CD4-positive, alpha-beta T cell treated with Interleukin-12 subunit alpha and Interleukin-12 subunit beta, for 1 hour (primary cell): ENCODE data around the gene TRAPPC5.

ENCODE experiments used
- DNase-seq: peaks from one replicate; pipeline ENCODE4 v3.0.0-alpha.2; 2020

The TRAPPC5 gene

DNA sequence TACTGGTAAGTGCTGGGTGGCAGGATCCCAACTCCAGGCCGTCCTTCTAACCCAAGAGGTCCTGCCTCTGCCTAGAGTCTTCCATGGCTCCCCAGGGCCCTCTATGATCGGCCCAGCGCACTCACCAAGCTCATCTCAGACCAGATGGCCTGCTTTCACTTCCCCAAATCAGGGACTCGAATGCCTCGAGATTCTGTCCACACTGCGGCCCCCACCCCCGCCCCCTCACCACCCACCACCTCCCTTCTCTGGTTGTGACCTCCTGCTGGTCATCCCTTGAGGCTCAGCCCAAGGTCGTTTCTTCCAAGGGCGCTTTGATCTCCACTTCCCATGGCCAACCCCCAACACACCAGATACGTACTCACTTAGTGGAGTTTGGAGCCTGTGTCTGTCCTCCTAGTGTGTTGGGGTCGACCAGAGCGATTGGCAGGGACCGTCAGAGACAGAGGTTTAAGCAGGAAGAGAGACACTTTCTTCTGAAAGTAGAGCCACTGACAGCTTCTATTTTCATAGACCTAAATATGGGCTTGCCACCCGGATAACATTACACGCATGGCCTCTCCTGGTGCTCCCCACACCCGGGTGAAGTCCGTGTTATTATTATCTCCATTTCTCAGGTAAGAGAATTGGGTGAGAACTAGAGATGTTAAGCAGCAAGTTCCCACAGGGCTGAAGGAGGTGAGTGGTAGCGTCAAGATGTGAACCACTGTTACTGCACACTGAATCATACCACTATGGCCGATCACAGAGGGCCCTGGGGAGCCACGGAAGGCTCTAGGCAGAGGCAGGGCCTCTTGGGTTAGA lies 21.2 kb downstream of the TRAPPC5 start, which contains the start of gene FCER2:
TSS of gene FCER2 (minus strand) at position 478 of the 804 bp plus-strand sequence. CDS start 2,371 bp downstream, outside the sequence.
- DNase-seq: no peak

- no peak for DNase-seq
These were observed 22.7 kb downstream of the TRAPPC5 start for GRCh38 chr19:7703332-7703731.

- DNase-seq: no peak
These were observed 23.8 kb downstream of the TRAPPC5 start for GRCh38 chr19:7704280-7705060.

DNA sequence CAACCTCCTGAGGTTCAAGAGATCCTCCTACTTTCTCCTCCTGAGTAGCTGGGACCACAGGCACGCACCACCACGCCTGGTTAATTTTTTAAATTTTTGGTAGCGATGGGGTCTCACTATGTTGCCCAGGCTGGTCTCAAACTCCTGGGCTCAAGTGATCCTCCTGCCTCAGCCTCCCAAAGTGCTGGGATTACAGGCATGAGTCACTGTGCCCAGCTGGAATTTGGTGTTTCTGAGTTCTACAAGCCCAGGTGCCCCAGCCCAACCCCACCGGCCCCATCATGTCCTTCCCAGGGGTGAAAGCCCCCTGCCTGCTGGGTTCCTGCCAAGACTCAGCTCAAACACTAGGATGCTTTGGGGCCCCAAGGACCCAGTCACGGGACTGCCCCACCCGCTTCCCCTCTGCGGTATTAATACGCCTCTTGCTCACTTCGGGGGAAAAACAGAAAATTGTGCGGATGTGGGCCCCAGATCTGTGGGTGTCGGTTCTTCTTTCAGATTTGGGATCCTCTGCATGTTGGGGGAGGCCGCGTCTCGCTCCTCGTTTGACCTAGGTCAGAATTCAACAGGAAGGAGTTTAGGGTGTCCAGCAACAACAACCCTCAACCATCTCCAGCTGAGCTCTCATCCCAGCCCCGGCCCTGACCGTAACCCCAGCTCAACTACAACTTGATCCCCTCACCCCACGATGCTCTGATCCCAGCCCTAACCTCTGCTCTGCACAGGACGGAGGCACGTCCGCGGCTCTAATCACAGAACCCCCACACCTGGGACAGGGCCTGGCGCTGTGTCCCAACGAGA lies 25.0 kb downstream of the TRAPPC5 start:
- DNase-seq: peak; percentile 81

- no peak for DNase-seq
These were observed 25.7 kb downstream of the TRAPPC5 start for GRCh38 chr19:7706188-7706954.

DNA sequence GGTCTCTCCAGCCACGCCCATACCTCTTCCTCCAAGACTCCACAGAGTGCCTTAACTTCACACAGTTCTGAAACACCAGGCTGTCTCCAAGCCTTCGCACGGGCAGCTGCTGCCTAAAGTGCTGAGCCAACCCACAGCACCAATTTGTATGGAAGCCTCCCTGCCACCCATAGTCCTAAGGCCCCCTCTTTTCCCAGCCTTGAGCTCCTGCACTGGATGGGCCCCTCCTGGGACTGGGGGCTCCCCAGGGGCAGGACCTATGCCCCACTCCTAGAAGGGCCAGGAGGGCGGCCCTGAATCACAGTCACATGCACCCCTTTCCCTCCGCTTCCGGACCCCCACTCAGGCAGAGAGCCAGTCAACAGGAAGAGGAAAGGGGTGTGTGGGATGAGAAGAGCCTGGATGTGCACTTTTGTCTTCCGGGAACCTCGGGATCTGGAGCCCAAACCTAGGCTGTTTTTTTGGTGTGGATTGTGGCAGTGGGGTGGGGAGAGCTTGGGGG lies 26.4 kb downstream of the TRAPPC5 start:
- no peak for DNase-seq

GRCh38 chr19:7709932-7710460 lies 29.4 kb downstream of the TRAPPC5 start:
- DNase-seq: no peak

DNA sequence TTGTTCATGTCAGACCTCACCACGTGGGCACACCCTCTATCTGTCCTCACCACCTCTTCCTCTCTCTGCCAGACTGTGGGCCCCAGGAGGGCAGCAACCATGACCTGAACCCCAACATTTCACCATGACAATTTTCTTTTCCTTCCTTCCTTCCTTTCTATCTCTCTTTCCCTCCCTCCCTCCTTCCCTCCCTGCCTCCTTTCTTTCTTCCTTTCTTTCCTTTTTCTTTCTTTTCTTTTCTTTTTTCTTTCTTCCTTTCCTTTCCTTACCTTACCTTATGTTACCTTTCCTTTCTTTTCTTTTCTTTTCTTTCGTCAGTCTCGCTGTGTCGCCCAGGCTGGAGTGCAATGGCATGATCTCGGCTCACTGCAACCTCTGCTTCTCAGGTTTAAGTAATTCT lies 30.0 kb downstream of the TRAPPC5 start:
- DNase-seq: no peak

DNA sequence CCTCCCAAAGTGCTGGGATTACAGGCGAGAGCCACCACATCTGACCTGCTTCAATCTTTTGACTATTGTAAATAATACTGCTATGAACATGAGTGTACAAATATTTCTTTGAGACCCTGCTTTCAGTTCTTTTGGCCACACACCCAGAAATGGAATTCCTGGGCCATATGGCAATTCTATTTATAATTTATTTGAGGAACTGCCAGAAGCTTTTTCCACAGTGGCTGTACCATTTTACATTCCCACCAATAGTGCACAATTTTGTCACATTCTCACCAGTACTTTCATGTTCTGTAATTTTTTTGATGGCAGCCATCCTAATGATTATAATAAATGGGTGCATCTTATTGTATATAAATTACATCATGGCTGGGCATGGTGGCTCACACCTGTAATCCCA lies 35.0 kb downstream of the TRAPPC5 start:
- DNase-seq: no peak

DNA sequence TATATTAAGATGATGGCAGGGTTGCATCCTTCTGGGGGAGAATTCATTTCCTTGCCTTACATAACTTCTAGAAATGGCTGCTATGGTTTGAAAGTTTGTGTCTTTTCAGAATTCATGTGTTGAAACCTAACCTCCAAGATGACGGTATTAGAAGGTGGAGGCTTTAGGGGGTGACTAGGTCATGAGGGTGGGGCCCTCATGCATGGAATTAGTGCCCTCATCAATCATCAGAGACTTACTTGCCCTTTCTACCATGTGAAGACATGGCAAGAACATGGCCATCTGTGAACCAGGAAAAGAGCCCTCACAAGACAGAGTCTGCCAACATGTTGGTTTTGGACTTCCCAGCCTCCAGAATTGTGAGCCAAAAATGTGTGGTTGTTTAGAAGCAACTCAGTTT lies 36.1 kb downstream of the TRAPPC5 start:
- DNase-seq: no peak

GRCh38 chr19:7718668-7719067 lies 38.0 kb downstream of the TRAPPC5 start:
- no peak for DNase-seq

- DNase-seq: no peak
These were observed 39.7 kb downstream of the TRAPPC5 start for GRCh38 chr19:7720351-7720750.

- no peak for DNase-seq
These were observed 41.6 kb downstream of the TRAPPC5 start for GRCh38 chr19:7722231-7722651.

DNA sequence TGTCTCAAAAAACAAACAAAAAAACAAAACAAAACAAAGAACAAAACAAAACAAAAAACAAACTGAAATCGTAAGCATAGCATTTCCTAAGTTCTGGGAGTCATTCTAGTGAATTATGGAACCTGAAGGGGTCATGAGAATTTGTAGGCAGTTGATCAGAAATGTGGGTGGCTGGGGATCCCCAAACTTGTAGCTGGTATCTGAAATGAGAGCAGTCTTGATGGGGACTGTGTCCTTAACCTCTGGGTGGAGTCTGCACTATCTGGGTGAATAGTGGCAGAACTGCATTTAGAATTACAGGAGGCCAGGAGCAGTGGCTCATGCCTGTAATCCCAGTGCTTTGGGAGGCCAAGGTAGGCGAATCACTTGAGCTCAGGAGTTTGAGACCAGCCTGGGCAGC lies 45.2 kb downstream of the TRAPPC5 start:
- DNase-seq: no peak

DNA sequence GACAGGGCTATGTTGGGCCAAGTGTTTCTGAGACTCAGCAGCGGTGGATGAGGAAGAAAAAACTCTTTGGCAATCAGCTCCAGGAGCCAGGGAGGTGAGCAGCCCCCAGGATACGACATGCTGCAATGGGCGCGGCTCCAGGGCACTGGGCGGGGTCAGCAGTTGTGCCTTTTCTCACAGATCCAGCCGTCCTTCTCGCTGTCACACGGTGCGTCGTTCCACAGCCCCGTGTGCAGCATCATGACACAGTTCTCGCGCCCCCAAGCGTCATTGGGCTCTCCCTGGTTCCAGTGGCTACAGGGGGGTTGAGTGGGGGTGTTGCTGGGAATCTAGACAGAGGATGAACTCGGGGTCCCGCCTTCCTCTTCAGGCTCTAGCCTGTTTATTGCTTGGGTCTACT lies 48.6 kb downstream of the TRAPPC5 start:
- no peak for DNase-seq

DNA sequence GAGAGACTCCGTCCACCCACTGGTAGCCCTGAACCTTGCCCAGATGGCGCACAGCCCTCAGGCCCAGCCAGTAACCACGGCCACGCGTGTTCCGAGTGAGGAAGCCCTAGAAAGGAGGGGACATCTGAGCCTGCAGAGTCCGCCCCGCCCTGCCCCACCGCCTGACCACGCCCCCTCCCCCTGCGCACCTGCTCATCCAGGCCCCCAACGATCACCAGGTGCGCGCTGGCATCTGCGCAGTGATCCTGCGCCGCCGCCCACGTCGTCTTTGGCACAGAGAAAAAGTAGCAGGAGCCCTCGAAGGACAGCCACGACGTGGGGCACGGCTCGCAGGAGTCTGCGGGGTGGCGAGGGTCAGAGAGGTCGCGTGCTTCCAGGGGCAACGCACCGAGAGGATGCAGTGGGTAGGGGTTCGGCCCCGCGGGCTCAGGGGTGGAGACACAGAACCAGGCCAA lies 49.2 kb downstream of the TRAPPC5 start:
- peak; percentile 18 for DNase-seq

GRCh38 chr19:7730286-7731217 lies 49.9 kb downstream of the TRAPPC5 start:
- no peak for DNase-seq

DNA sequence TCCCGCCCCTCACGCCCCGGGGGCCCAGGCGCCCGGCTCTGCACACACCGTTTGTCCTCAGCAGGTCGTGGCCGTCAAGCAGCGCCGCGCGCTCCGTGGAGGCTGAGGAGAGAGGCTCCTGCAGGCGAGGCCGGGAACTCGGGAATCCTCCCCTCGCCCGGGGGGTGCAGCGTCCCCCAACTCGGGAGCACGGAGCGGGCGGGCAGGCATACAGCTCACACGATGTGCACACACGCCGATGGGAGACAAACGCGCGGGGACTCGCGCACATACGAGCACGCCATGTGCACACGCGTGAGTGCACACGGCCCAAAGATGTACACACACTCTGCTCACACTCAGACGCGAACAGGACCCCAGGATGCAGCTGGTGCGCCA lies 50.6 kb downstream of the TRAPPC5 start:
- no peak for DNase-seq

DNA sequence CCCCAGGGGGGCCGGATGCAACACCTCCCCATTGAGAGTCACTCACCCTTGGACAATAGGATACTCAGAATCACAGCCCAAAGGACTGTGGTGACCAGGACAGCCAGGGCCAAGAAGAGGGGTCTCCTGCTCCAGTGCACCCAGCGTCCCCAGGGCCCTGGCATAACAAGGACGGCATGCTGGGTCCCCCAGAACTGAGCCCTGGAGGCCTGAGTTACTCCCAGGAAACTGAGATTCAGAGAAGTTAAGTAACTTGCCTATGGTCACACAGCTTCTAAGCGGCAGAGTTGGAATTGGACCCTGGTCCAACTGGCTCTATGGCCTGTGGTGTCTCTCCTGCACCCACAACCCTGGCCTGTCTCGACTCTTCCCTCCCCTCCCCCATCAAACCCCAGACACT lies 51.0 kb downstream of the TRAPPC5 start:
- no peak for DNase-seq

GRCh38 chr19:7732045-7732444 lies 51.4 kb downstream of the TRAPPC5 start, which contains the start of gene CLEC4G:
TSS of gene CLEC4G (minus strand) at chr19:7732110. CDS start at chr19:7732102, 8 bp downstream.
- no peak for DNase-seq

GRCh38 chr19:7733376-7733775 lies 52.7 kb downstream of the TRAPPC5 start:
- no peak for DNase-seq
